Activated naive CD4-positive, alpha-beta T cell (primary cell): ENCODE results near the gene MRPL1.
A peak's percentile ranks its signal among the peaks of the same experiment; 100 is the strongest.

Experiments
- DNase-seq, 4 experiments: peaks; one replicate each; lab custom pipeline; 2025; lab: John Stamatoyannopoulos, UW

MRPL1 gene

DNA sequence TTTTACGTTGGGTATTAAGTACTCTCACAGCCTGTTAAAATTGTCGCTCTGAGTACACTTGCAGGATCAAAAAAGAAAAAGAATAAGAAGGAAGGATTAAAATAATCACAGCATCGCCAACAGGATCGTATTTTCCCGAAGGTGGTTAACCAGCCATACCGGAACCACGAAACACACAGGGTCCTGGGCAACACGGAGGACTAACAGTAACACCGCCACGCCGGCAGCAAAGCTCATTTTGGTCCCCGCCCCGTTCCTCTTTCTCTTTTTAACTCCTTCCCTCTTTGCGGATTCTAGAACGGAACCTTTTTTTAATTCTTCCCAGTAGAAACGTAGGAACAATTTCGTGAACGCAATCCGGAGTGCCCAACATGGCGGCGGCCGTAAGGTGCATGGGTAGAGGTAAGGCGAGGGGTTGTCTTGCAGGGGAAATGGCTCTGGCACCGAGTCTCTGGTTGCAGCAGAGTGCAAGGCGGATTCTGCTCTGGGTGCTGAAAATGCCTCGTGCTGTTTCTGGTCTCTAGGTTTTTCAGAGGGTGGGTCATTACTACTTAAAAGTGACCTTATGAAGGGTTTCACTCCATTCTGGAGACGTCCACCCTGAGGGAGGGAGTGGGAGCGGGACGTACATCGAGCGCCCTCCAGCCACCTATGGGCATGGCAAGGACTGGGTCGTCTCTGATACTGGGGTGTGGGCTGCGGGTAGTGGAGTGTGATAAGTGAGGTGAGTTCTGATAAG, at the start of gene MRPL1:
Gene MRPL1, plus strand, starts transcription at position 353 of the 739 bp plus-strand sequence. Its CDS starts 19 bp downstream, at position 372.
- peak; percentile 60 to 79 (median 71) for DNase-seq

DNA sequence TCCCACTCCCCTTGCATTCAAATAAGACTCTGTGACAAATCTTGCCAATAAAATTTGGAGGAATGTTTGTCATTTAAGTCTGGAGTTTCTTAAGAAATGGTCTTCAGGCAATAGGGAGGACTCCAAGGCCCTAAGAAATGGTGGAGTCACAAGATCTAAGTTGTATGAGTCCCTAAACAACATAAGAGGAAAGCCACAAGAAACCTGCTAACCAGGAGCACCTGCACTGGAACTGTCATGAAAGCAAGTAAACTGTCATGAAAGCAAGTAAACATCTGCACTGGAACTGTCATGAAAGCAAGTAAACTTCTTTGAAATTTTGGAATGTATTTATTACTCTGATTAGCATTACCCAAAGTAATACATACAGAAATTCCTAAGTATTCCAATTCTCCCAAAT, 47.0 kb upstream of the MRPL1 start:
- DNase-seq = no peak

DNA sequence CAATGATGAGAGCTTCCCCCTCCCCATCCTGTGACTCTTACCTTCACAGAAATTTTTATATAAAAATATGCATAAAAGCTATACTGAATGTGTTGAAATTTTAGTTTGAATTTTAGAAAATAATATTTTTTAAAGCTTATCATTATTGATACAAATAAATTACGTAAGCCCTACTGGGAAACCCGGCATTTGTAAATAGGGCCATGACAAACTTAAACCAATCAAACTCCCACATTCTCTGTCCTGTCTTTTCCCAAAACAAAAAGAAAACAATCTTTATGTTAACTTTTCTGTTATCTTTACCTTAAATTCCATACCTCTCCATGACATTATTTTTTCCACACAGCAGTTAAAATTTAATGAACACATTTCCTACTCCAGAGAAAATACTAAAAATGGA, 46.1 kb upstream of the MRPL1 start:
- no peak for DNase-seq

DNA sequence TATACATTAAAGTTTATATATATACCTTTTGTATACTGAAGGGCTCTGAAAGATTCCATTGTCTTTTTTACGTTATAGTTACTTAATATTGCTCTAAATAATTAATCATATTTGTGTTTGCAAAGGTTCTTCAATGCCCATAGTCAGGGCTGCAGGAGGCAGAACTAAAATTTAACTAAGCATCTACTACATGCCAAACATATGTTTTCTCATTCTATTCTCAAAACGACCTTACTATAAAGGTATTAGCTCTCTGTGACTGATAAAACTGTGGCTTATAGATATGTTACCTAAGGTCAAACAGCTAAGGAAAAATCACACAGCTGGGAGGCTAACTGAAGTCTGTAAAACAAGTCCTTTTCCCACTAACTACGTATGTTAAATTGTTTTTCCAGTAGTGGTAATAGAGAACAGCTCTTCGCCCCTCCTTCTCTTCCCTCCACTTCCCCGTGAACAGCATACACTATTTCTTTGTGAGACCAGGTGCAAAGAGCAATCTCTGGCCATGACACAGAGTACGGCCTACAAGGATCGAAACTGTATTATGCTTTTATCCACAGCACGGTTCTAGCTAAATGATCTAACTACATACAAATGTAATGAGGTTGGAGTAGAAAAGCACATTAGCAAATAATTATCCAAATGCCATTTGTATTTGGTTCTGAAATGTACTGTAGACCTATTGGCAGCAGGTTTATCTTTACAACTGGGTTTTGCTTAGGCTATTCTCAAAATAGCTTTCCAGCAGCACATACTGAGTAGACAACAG, 45.1 kb upstream of the MRPL1 start:
- no peak for DNase-seq

DNA sequence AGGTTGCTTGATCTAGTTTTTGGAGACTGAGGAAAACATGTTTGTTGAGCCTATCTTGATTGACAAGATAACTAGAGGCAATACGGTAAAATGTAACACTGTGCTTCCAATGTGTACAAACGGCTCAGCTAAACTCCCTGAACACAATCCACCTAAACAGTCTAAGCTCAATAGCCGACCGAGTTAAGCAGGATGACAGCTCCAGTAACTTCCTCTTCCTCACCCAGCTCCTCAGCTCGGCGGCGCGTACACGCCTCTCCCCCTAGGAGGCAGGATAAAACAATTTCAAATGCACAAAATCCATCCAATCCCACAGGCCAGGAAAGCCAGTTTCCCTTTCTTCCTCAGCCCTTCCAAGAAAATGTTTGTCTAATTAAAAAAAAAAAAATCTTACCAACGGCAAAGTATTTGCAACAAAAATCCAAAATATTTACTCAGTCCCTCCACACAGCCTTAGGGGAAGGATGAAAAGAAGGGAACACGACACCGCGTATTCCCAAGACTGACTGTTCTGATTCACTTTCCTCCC, 44.5 kb upstream of the MRPL1 start:
- peak in 1 of 4 experiments; percentile 10 for DNase-seq

DNA sequence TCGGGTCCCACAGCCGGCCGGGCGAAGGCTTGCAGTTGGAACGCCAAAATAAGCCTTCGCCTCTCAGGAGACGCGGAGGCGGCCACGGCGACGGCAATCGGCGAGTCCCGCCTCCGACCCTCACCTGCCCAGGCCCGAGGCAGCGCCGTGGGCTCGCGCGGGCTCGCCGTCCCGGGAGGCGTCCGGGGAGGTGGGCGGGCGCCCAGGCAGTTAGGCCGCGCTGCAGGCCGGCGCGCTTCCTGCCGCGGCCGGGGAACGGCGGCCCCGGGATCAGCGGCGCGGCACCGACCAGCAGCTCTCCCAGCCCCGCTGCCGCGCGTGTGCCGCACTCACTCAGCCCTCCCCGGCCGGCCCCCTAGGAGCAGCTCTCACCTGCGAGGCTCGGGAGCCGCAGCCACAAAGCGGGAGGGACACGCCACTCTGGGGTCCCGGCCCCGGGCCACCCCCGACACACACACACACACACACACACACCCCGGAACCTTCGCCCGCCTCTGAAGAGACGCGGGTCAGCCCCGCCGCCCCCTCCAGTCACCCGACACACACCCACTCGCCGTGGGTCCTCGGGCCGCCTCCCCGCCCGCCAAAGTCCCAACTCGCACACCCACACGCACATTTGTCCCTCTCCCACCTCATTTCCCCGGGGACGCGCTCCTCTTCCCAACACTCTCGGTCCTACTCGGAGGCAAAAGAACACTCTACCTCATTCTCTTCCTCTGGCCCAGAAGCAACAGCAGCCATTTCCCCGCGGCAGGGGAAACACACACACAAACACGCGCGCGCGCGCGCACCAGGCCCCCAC, 43.8 kb upstream of the MRPL1 start, which contains the start of gene CNOT6L:
Gene CNOT6L, minus strand, starts transcription at position 767 of the 802 bp plus-strand sequence. Its CDS starts 60 bp downstream, at position 707.
- DNase-seq = peak; percentile 52 to 83 (median 58)

DNA sequence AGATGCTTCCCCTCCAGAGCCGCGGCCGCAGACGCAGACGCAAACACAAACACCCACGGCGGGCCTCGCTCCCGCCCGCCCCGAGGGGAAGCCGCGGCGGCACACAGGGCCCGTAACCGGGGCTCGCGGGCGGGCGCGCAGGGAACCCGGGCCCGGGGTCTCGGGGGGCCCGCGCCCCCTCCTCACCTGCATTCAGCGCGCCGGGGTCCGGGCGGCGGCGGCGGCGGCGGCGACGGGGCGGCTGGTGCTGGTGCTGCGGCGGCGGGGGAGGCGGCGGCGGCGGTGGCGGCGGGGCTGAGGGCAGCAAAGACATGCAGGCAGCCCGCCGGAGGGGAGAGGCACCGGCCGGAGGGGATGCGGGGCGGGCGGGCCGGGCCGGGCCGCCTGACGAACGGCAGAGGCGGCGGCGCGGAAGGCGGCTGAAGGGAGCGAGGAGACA, 43.2 kb upstream of the MRPL1 start:
- peak; percentile 43 to 83 (median 56) for DNase-seq

DNA sequence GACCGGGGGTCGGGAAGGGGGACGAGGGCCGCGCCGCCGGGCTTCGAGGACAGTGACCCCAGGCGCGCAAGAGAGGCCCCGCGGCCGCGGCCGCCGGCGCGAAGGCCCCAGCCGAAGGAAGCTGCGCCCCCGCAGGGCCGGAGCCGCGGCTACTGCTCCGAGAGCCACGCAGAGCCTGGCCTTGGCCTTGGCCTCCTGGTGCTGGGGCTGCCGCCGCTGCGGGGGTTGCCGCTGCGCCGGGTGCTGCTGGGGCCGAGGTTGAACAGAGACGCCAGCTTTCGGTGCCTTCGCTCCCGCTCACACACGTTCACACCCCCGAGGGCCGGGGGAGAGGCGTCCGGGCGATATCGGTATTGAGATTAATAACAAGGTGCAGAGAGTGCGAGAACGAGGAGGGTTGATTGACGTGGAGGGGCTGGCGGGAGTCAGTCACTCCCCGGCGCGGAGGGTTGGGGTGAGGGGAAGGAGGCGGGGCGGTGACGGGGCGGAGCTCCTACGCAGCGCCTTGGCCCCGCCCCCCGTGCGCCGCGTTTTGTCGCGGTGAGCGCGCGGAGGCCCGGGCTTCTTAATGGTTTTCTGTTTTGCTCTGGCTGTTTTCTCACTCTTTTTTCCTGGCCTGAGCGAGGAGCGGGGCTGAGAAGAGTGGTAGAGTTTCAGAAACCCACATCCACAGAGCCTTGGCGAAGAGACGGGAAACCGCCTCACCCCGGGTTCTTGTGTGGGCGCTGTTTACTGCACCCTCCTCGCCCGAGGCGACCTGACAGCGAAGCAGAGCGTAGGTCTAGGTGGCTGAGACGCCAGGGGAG, 42.6 kb upstream of the MRPL1 start:
- peak; percentile 86 to 96 (median 90) for DNase-seq

DNA sequence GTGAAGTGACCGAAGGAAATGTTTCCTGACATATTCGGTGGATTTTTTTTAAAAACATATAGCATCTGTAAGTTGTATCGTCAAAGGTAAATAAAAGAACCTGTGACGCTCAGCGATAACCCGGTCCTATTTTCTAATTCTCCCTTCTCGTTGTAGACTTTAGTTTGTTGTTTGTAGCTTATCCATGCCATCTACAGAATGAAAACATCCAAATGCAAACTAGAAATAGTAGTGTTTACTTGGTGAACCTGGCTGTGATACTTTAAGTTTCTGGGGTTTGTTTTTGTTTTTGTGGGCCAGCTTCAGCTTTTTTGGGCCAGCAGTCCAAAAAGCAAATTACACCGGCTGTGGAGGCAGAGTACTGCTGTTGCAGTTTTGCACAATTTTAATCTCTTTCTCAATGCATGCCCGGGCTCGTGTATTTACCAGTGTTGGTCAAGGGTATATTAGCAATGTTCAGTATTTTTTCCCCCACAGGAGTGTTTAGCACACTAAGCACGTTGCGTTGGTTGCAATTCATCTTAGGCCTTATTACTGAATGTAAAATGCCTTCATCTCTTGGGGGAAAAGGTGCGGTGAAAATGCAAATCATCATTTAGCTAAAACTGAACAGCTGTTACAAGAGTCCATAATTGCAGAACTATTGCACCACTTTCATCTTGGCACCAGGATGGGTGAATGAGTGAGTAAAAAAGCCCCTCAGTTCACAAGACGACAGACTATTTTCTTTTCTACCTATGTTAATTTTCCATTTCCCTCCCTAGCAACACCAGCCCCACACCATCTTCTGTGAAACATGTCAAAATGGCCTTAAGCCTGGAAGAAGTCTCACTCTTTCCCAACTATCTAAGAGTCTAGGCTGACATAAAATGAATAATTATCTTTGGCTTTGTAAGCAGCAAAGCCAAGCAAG, 41.7 kb upstream of the MRPL1 start:
- DNase-seq = no peak

DNA sequence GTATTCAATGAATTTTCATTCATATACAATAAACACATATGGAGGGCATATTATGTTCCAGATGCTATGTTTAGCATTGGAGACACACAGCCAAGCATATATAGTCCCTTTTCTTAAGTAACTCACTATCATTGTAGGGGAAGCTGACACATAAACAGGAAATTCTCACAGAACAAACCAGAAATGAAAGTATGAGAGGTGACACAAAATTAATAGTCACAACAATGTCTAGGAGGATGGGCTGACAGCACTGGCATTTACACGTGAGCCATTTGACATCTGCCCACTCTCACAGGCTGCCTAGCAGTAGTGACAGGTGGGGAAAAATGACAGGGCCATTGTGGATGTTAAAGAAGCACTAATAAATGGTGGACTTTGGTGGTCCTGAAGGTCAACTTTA, 40.9 kb upstream of the MRPL1 start:
- peak in 1 of 4 experiments; percentile 3 for DNase-seq

DNA sequence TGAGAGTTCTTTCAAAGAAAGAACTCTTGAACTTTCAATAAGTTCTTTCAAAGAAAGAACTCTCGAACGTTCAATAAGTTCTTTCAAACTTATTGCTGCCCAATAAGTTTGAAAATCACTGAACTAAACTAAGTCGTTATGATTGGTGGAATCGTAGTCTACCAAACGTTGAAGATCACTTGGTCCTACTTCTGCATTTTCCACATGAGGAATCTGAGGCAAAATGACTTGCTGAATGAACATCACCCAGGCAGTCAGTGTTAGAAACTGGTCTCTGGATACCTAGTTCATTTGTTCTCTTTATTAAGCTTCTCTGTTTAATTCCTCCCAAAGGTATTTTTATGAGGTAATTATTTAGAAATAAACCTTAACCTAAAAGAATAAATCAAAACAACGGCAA, 36.4 kb upstream of the MRPL1 start:
- no peak for DNase-seq

DNA sequence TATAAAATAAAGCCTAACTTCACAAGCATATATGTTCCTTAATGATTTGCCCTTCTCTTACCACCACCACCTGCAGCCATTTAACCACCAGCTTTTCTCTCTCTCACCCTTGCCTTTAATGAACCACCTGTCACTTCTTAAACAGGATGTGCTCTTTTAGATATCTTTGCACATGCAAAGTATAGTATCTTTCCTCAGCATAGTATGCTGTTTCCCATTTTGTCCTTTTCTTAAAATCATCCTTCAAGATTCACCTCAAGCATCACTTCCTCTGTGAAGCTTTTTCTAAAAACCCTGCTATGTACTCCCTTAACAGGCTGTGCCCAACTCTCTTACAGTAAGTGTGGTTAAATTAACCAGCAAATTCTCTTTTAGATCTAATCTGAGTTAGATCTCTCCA, 35.3 kb upstream of the MRPL1 start:
- DNase-seq = no peak

DNA sequence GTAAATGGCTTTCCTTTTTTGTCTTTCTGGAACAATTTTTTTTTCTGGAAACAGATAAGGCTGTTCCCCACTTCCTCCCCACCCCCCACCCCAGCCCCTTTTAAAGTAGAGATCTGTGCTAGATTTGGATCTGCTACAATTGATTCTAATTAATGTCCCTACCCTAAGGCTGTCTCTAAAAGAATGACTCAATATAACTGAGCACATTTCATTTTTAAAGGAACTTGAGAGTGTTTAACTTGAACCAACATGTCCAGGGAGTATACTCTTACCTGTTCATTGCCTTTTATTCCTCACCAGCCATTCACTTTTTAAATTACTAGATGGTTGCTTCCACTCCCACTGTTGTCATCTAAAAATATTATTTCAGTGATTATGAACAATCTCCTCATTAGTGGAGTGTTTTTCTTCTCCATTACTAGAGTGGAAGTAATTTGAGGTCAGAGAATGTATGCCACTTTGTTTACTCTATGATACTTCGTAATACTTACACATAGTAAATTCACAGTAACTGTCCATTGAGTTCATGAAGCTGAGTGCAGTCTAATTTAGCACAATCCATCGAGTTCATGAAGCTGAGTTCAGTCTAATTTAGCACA, 29.4 kb upstream of the MRPL1 start:
- no peak for DNase-seq

DNA sequence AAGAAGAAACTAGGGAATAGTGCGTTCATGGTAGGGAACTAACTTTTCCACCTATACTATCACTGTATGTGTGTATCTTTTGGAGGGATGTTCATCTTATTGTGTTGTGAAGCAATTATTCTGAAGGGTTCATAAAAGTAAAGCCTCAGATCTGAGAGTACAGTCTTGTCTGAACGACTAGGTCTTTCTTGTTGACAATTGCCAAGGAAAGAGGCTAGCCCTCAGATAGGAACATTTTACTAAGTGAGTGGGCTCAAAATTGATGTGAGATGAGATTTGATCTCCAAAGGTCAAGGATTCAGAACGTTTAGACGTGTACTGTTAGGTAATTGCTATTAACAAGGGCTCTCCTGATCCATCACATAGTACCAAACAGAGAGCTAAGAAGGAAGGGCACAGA, 28.2 kb upstream of the MRPL1 start:
- no peak for DNase-seq

DNA sequence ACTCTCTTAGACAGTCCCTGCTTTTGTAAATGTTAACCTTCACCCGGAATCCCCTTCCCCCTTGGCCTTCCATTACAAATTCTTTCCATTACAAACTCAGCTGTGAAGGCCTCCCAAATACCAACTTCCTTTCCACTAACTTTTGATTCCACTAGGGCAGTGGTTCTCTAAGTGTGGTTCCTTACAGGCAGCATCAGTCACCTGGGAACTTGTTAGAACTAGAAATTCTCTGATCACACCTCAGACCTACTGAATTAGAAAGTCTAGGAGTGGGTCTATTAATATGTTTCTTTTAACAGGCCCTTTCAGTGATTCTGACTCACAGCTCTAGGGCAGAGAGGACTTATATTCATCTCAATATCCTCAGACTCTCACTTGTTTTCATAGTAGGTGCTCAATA, 19.0 kb upstream of the MRPL1 start:
- no peak for DNase-seq

DNA sequence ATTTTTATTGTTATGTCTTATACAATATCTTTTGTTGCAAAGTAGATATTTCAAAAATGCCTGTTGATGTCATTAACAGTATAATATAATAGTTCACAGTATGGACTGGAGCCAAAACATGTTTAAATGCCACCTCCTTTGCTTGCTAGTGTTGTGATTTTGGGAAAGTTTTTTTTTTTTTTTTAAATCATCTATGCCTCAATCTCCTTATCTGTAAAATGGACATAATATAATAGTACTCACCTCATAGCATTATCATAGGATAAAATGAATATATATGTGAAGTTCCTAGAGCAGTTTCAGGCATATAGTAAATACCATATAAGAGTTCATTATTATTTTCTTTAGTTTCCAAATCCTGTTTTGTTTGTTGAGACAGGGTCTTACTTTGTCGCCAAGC, 18.3 kb upstream of the MRPL1 start:
- DNase-seq = no peak

DNA sequence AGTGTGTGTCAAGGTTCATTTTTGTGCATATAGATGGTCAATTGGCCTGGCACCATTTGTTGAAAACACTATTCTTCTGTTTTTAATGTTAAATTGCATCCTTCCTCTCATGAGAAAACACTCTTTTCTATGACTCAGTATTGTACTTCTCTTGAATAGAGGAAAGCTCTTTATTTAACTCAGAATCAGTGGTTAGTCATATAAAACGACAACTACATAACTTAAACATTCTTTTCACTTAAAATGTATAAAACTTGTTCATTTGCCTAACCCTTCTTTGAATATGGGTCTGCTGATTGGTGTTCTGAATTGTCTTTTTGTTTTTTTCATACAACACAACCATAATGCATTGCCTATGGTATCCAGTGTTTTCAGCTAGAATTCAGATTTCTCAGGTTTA, 17.2 kb upstream of the MRPL1 start:
- DNase-seq = no peak

DNA sequence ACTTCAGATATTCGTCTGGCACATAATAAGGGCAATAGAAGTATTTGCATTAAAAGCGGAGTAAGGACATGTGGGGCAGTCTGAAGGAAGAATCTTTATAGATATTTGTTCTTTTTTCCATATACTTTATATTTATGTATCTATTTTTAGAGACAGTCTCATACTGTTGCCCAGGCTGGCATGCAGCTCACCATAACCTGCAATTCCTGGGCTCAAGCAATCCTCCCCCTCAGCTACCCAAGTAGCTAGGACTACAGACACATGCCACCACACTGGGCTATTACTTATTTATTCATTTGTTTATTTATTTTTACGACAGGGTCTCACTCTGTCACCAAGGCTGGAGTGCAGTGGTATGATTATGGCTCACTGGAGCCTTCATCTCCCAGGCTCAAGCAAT, 16.7 kb upstream of the MRPL1 start:
- no peak for DNase-seq

DNA sequence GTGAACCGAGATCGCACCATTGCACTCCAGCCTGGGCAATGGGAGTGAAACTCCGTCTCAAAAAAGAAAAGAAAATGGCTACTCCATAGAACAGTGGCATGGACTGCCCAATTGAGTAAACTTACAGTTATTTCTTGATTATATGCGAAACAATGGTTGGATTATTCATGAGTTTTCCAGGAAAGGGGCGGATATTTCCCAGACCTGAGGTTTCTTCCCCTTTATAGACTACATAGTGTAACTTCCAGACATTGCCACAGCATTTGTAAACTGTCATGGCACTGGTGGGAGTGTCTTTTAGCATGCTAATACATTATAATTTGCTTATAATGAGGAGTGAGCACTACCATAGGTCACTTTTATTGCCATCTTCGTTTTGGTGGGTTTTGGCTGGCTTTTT, 14.1 kb upstream of the MRPL1 start:
- no peak for DNase-seq
